AG09309 (cell line): ENCODE measurements around the gene TANC1.

Experiments
- DNase-seq: peaks from one replicate; pipeline ENCODE4 v3.0.0-alpha.2; 2010; ENCODE audit warnings: low read depth
- H3K4me3 ChIP-seq: 2 replicates; pipeline ENCODE4 v1.5.1; 2011; ENCODE audit warnings: mild to moderate bottlenecking, low read depth, low read length, moderate library complexity; ENCODE audit not compliant: control insufficient read depth
- CTCF ChIP-seq: IDR thresholded peaks from 2 replicates; pipeline ENCODE4 v1.5.1; 2011; ENCODE audit warnings: mild to moderate bottlenecking, low read depth, low read length, inconsistent platforms; ENCODE audit not compliant: insufficient read depth, control insufficient read depth; ENCODE audit errors: missing control alignments

Gene TANC1

GRCh38 chr2:159131267-159131913 is 162.9 kb downstream of the TANC1 start:
- TF ChIP-seq CTCF, result no peak
- no peak overlapping the region for H3K4me3 ChIP-seq
- no peak for DNase-seq

DNA sequence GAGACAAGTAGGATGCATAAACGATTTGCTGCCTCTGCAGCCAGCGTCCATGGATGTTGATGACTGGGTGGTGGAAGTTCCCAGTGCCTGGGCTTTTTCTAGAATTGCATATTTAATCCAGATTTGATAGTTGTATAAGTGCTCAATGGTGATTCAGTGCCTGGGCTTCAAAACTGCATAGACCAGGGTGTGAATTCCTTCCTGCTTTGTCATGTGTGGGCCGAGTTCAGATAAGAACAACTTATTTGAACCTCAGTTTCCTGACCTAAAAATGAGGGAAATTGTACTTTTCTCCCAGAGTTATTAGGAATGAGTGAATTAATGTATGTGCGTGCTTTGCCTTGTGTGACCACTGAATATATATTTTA is 163.5 kb downstream of the TANC1 start:
- H3K4me3 ChIP-seq, result no peak overlapping the region
- peak; percentile 83 for DNase-seq

GRCh38 chr2:159133797-159134196 is 165.4 kb downstream of the TANC1 start:
- TF ChIP-seq CTCF, result peak; percentile 39
- DNase-seq, result no peak
- H3K4me3 ChIP-seq, result no peak overlapping the region

More for the DNA sequence above, 163.5 kb downstream of the TANC1 start:
- no peak for TF ChIP-seq CTCF

DNA sequence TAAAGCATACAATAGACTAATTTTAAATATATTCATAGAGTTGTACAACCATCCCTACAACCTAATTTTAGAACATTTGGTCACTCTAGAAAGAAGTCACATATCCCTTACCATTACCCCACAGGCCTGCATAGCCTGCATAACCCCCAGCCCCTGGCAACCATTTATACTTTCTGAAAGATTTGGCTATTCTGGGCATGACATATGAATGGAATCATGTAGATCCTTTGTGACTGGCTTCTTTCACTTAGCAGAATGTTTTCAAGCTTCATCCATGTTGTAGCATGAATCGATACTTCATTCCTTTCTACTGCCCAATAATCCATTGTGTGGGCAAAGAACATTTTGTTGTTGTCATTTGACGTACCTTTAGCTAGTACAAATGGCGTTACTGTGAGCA is 166.5 kb downstream of the TANC1 start:
- H3K4me3 ChIP-seq, result no peak overlapping the region
- DNase-seq, result no peak
- no peak for TF ChIP-seq CTCF

DNA sequence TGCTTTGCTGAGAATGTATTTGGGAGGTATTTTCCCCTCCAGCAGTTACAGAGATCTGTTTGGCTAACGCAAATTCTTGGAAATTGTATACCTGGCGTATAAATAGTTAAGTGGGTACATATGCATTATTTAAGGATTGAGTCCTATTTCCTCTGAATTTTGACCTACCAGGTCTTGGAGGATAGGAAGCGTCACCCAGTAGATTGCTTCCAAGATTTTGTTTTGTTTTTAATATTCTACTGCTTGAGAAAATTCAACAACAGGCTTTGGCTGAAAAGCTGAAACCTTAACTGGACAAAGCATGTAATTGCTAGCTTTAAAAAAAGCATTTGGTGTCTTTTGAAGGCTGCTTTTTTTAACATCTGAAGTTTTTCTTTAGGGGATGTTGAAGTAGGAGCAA is 168.0 kb downstream of the TANC1 start:
- TF ChIP-seq CTCF, result no peak
- no peak for DNase-seq
- no peak overlapping the region for H3K4me3 ChIP-seq

DNA sequence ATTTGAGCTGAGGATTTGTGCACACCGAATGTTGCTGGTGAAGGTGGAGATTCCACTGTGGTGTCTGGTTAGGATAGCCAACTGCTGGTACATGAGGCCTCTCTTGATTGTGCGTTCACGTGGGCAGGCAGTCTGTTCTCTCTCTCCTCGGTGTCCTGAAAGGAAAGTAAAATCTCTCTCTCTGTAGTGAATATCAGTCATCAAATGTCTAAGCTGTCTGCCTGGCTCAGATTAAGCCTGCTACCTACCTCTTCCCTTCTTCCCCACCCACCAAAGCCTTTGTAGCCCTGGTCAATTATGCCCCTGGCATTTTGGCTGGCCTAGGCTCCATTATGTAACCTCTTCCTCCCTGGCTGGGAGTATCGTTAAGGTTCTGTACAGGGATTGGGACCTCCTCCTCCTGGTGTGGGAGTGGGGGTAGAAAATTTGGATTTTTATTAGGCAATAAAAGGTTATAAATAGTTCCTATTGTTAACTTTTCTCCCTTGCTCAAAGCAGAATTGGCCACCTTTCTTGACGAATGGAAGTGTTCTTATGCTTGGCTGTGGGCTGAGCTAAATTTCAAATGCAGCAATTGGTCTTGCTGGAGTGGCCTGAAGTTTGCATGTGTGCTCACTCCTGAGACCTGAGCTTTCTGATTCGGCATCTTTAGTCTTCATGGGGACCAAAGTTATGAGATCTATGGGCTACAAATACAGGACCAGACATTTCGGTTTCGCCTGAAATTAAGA is 169.2 kb downstream of the TANC1 start:
- no peak for TF ChIP-seq CTCF

More for the DNA sequence above, 169.2 kb downstream of the TANC1 start:
- H3K4me3 ChIP-seq, result no peak overlapping the region
- DNase-seq, result peak; percentile 34
